Fibroblast of skin of right biceps (primary cell): ENCODE results near the gene CD40LG.

Experiments
- DNase-seq: peaks from one replicate; pipeline ENCODE4 v3.0.0-alpha.2; 2013

CD40LG gene

GRCh38 chrX:136647677-136648360 is at the start of gene CD40LG:
Gene CD40LG (plus strand): TSS chrX:136648158. CDS start chrX:136648249, 91 bp downstream.
- DNase-seq: no peak

- no peak for DNase-seq
Measured at GRCh38 chrX:136598631-136599030, 49.3 kb upstream of the CD40LG start.

GRCh38 chrX:136600059-136600458 is 47.9 kb upstream of the CD40LG start:
- DNase-seq: no peak

- no peak for DNase-seq
Measured at GRCh38 chrX:136607236-136607635, 40.7 kb upstream of the CD40LG start.

- DNase-seq: no peak
Measured at GRCh38 chrX:136608295-136608933, 39.5 kb upstream of the CD40LG start.

GRCh38 chrX:136616987-136617685 is 30.8 kb upstream of the CD40LG start:
- DNase-seq: no peak

GRCh38 chrX:136619899-136620505 is 28.0 kb upstream of the CD40LG start:
- no peak for DNase-seq

GRCh38 chrX:136620780-136621179 is 27.2 kb upstream of the CD40LG start:
- no peak for DNase-seq

- DNase-seq: no peak
Measured at GRCh38 chrX:136622568-136622967, 25.4 kb upstream of the CD40LG start.

- no peak for DNase-seq
Measured at GRCh38 chrX:136623396-136623795, 24.6 kb upstream of the CD40LG start.

GRCh38 chrX:136625246-136625645 is 22.7 kb upstream of the CD40LG start:
- no peak for DNase-seq

GRCh38 chrX:136626237-136626636 is 21.7 kb upstream of the CD40LG start:
- DNase-seq: no peak

- no peak for DNase-seq
Measured at GRCh38 chrX:136626891-136627290, 21.1 kb upstream of the CD40LG start.

- no peak for DNase-seq
Measured at GRCh38 chrX:136627409-136627808, 20.5 kb upstream of the CD40LG start.

GRCh38 chrX:136629084-136629750 is 18.7 kb upstream of the CD40LG start:
- DNase-seq: no peak

- no peak for DNase-seq
Measured at GRCh38 chrX:136630881-136631280, 17.1 kb upstream of the CD40LG start.

- no peak for DNase-seq
Measured at GRCh38 chrX:136635235-136635634, 12.7 kb upstream of the CD40LG start.

- no peak for DNase-seq
Measured at GRCh38 chrX:136636121-136636520, 11.8 kb upstream of the CD40LG start.

- peak; percentile 22 for DNase-seq
Measured at GRCh38 chrX:136639506-136640176, 8.3 kb upstream of the CD40LG start.

- DNase-seq: no peak
Measured at GRCh38 chrX:136643243-136643642, 4.7 kb upstream of the CD40LG start.

- DNase-seq: no peak
Measured at GRCh38 chrX:136646602-136647239, 1.2 kb upstream of the CD40LG start.

GRCh38 chrX:136650811-136651210 is 2.9 kb downstream of the CD40LG start:
- DNase-seq: no peak
